ENCODE data around the gene TFB2M. TPM values are rescaled to one million over a fixed set of nuclear protein-coding genes. Genes with fewer than 3 reads are reported as not detected.

Gene TFB2M, protein sequence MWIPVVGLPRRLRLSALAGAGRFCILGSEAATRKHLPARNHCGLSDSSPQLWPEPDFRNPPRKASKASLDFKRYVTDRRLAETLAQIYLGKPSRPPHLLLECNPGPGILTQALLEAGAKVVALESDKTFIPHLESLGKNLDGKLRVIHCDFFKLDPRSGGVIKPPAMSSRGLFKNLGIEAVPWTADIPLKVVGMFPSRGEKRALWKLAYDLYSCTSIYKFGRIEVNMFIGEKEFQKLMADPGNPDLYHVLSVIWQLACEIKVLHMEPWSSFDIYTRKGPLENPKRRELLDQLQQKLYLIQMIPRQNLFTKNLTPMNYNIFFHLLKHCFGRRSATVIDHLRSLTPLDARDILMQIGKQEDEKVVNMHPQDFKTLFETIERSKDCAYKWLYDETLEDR
- total RNA-seq, result 1 to 10 TPM; 8.0 to 9.0 TPM
- 9.9 TPM for polyA plus RNA-seq (2013, experiment 1 of 2)
- polyA plus RNA-seq (2013, experiment 2 of 2), result 11.8 TPM
- total RNA-seq, result 8.8 to 69.5 (median 17.3) reads per million in 172 experiments

DNA sequence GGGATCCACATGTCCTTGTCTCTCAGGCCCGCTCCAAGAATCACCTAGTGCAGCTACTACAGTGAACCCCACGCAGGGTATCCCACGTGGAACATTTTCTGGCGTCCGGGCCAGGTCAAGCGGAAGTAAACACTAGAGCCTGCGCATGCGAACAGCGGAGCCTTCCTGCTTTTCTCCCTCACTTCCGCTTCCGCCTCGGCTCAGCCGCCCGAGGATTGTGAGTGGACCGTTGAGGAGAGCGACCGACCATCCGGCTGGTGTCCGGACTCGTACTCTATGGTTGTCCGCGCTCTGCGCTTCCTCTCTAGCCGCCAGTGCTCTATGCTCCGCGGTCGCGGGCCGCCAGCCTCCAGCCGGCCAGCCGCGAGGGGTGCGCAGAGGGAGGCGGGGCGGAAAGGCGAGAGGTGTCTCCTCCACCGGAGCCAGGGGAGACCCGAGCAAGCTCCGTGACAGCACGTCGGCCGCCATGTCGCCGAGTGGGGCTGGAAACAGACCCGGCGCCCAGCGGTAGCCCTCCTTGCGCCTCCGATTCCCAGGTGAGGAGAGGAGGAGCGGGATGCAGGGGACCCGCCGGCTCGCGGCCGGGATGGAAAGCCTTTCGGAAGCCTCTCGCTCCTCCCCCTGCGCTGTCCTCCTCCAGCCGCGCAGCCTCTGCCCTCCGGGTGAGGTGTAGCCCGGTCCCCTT lies at the start of gene TFB2M, which contains the start of gene CNST:
Gene TFB2M, minus strand, starts transcription at position 134 of the 685 bp plus-strand sequence. Its CDS starts 123 bp downstream, at position 11.
Gene CNST, plus strand, starts transcription at position 329 of the 685 bp plus-strand sequence. CDS start 25,107 bp downstream, outside the sequence.
- no peaks in the 10 kb centered on the region for H3K27me3 ChIP-seq (ENCODE audit: control insufficient read depth in 1 of 2, insufficient read depth in 2 of 2, low read length in 2 of 2)
- peak within 1 kb of the TSS; percentile 86 to 89 for H3K27ac ChIP-seq (ENCODE audit: low read depth in 1 of 2, low read length in 2 of 2)
- H3K4me1 ChIP-seq (ENCODE audit: insufficient read depth, low read length), result peaks cover 38% of the 10 kb centered on the region
- peaks cover 6% of the 10 kb centered on the region for H3K36me3 ChIP-seq (ENCODE audit: insufficient read depth, low read length)
- peak; percentile 65 for ATAC-seq (ENCODE audit: poor library complexity)
- peak within 1 kb of the TSS; percentile 96 for H3K27ac Mint-ChIP-seq
- H3K9me3 ChIP-seq (ENCODE audit: control insufficient read depth in 1 of 2, insufficient read depth in 1 of 2, low read length in 2 of 2), result no peaks in the 10 kb centered on the region
- peaks cover 58% of the 10 kb centered on the region for H3K4me1 Mint-ChIP-seq (ENCODE audit: low read depth)
- intact Hi-C loops (cut with DNase I, micrococcal nuclease), result loop anchor here (5.0 to 10.0 kb wide), 8 partner anchors 36 to 1911 kb away; partner anchors contain the start of genes AHCTF1 (in 1 of the 2), DESI2 (in 1 of the 2), SMYD3 (in 1 of the 2) and ZNF669 (in 1 of the 2)
- peaks cover under 1% of the 10 kb centered on the region for H3K9me3 Mint-ChIP-seq
- H3K4me3 ChIP-seq (ENCODE audit: low read length), result peak within 1 kb of the TSS; percentile 92
- no peaks in the 10 kb centered on the region for H3K27me3 Mint-ChIP-seq
- peak; percentile 74 to 96 (median 84) for DNase-seq
- CTCF ChIA-PET, result interaction anchor here (1.0 kb wide), 1 partner anchor 10 kb away, joined by 3 read pairs; no protein-coding TSS in a partner anchor
- peak within 1 kb of the TSS; percentile 97 for H3K4me3 Mint-ChIP-seq
- TF ChIP-seq, protein P1, sequence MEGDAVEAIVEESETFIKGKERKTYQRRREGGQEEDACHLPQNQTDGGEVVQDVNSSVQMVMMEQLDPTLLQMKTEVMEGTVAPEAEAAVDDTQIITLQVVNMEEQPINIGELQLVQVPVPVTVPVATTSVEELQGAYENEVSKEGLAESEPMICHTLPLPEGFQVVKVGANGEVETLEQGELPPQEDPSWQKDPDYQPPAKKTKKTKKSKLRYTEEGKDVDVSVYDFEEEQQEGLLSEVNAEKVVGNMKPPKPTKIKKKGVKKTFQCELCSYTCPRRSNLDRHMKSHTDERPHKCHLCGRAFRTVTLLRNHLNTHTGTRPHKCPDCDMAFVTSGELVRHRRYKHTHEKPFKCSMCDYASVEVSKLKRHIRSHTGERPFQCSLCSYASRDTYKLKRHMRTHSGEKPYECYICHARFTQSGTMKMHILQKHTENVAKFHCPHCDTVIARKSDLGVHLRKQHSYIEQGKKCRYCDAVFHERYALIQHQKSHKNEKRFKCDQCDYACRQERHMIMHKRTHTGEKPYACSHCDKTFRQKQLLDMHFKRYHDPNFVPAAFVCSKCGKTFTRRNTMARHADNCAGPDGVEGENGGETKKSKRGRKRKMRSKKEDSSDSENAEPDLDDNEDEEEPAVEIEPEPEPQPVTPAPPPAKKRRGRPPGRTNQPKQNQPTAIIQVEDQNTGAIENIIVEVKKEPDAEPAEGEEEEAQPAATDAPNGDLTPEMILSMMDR (IDR thresholded peaks at IDR 0.05), result no peak
- H3K36me3 Mint-ChIP-seq (ENCODE audit: low read depth), result peaks cover 37% of the 10 kb centered on the region
- POLR2A ChIA-PET, result interaction anchor here (0.6 to 2.0 kb wide), 10 partner anchors 9 to 1730 kb away, joined by 3 to 11 read pairs (median 5); partner anchors contain the start of genes COX20 and SMYD3

DNA sequence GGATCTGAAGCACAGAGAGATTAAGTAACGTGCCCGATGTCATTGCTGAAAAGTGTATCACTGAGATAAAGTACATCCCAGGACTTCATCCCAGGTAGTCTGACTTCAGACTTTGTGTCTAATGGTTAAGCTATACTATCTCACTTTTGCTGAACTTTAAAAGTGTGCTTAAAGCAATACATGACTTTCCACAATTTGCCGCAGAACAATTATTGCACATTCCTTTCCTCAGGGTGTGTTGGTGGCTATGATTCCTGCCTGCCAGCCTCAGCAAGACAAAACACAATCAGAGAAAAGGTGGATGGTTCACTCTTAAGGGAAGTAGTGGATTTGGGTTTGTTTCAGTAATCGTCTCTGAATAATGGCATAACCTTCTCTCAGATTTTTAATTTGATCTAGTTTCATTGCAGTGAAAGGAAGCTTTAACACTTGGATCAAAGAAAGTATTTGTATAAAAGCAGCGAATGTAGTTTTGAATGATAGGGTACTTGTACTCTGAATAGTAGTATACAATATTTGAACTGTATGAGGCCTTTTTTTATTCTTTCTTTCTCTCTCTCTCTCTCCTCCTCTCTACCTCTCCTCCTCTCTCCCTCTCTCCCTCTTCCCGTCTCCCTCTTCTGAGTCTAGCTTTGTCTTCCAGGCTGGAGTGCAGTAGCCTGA lies 47.2 kb upstream of the TFB2M start:
- ATAC-seq (ENCODE audit: poor library complexity) (no peak), DNase-seq (no peak)
- Mint-ChIP-seq H3K36me3 (ENCODE audit: low read depth) (peaks cover 62% of the 10 kb centered on the region), H3K4me1 (ENCODE audit: low read depth) (peaks cover 68% of the 10 kb centered on the region), H3K9me3 (no peaks in the 10 kb centered on the region), H3K27me3 (no peaks in the 10 kb centered on the region), H3K27ac (peak overlapping the region; percentile 80), H3K4me3 (no peak overlapping the region)
- Histone ChIP-seq H3K9me3 (ENCODE audit: control insufficient read depth in 1 of 2, insufficient read depth in 1 of 2, low read length in 2 of 2) (no peaks in the 10 kb centered on the region), H3K27me3 (ENCODE audit: control insufficient read depth in 1 of 2, insufficient read depth in 2 of 2, low read length in 2 of 2) (no peaks in the 10 kb centered on the region), H3K4me3 (ENCODE audit: low read length) (no peak overlapping the region), H3K27ac (ENCODE audit: low read depth in 1 of 2, low read length in 2 of 2) (no peak overlapping the region), H3K36me3 (ENCODE audit: insufficient read depth, low read length) (peaks cover 1% of the 10 kb centered on the region), H3K4me1 (ENCODE audit: insufficient read depth, low read length) (peaks cover 27% of the 10 kb centered on the region)
- ChIA-PET POLR2A (no interaction called here), CTCF (interaction anchor here (0.6 kb wide), 1 partner anchor 140 kb away, joined by 4 read pairs; no protein-coding TSS in a partner anchor)
- TF ChIP-seq, protein P1 (IDR thresholded peaks at IDR 0.05), result no peak
- intact Hi-C loops (cut with DNase I, micrococcal nuclease), result loop anchor here in 1 of 2 experiments (5.0 kb wide), 1 partner anchor 46 kb away; the partner anchor contains the start of genes CNST and TFB2M

DNA sequence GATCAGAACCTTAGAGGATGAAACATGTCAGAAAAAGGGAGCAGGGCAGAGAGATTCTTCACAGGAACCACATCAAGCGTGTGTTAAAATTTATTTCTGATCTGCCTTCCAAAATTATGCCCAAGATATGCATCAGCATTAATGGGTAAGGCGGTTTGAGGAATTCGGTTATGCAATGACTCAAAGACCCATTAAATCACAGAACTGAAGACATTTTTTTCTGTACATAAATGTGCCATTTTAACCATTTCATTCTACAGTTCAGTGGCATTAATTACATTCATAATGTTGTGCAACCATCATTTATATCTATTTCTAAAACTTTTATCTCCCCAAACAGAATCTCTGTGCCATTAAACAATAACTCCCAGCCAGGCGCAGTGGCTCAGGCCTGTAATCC lies 43.6 kb upstream of the TFB2M start:
- peaks cover 36% of the 10 kb centered on the region for H3K4me1 ChIP-seq (ENCODE audit: insufficient read depth, low read length)
- peaks cover 6% of the 10 kb centered on the region for H3K36me3 ChIP-seq (ENCODE audit: insufficient read depth, low read length)
- intact Hi-C loops (cut with DNase I, micrococcal nuclease), result loop anchor here in 1 of 2 experiments (5.0 kb wide), 1 partner anchor 42 kb away; the partner anchor contains the start of genes CNST and TFB2M
- H3K36me3 Mint-ChIP-seq (ENCODE audit: low read depth), result peaks cover 58% of the 10 kb centered on the region
- CTCF ChIA-PET, result no interaction called here
- peaks cover 0 to 5% of the 10 kb centered on the region in 2 experiments for H3K9me3 ChIP-seq (ENCODE audit: control insufficient read depth in 1 of 2, insufficient read depth in 1 of 2, low read length in 2 of 2)
- DNase-seq, result no peak
- TF ChIP-seq, protein P1 (IDR thresholded peaks at IDR 0.05), result no peak
- no peaks in the 10 kb centered on the region for H3K9me3 Mint-ChIP-seq
- no peak overlapping the region for H3K4me3 ChIP-seq (ENCODE audit: low read length)
- no peak overlapping the region for H3K4me3 Mint-ChIP-seq
- POLR2A ChIA-PET, result no interaction called here
- H3K27ac ChIP-seq (ENCODE audit: low read depth in 1 of 2, low read length in 2 of 2), result no peak overlapping the region
- no peaks in the 10 kb centered on the region for H3K27me3 ChIP-seq (ENCODE audit: control insufficient read depth in 1 of 2, insufficient read depth in 2 of 2, low read length in 2 of 2)
- no peaks in the 10 kb centered on the region for H3K27me3 Mint-ChIP-seq
- H3K4me1 Mint-ChIP-seq (ENCODE audit: low read depth), result peaks cover 63% of the 10 kb centered on the region
- no peak for ATAC-seq (ENCODE audit: poor library complexity)
- peak overlapping the region; percentile 85 for H3K27ac Mint-ChIP-seq
